Aorta (tissue), 5 donors: ENCODE data around the gene DEFB129. TPM values are rescaled to one million over a fixed set of nuclear protein-coding genes. Genes with fewer than 3 reads are reported as not detected.
"Not testable (repeated sequence)": the region's sequence is repeated elsewhere in the genome, so short reads cannot be mapped to it uniquely, and the experiment has no call there.

Source experiments
- ATAC-seq: fragments of 200-7000 bp; cut with Tn5 transposase; one replicate; pipeline ENCODE4 v1.9.1; 2022; ENCODE audit warnings: moderate library complexity; ENCODE audit not compliant: low FRiP score
- DNase-seq, 2 donors: peaks; one replicate each; pipeline ENCODE4 v3.0.0-alpha.2; 2020
- H3K27ac ChIP-seq, 2 donors: one replicate each; pipeline ENCODE4 v1.5.1; 2013; ENCODE audit warnings: low read length in 2 of 2, mild to moderate bottlenecking in 2 of 2, moderate library complexity in 2 of 2, control low read depth in 1 of 2, inconsistent platforms in 1 of 2, low read depth in 1 of 2
- H3K27me3 ChIP-seq, 2 donors: one replicate each; pipeline ENCODE4 v1.6.1; 2013; ENCODE audit warnings: control low read depth in 1 of 2, low read length in 1 of 2, mild to moderate bottlenecking in 1 of 2, moderate library complexity in 1 of 2; ENCODE audit not compliant: insufficient read depth in 2 of 2, control insufficient read depth in 1 of 2
- H3K36me3 ChIP-seq, 2 donors: one replicate each; pipeline ENCODE4 v1.6.1; 2013; ENCODE audit warnings: control low read depth in 1 of 2, low read length in 1 of 2, mild to moderate bottlenecking in 1 of 2; ENCODE audit not compliant: insufficient read depth in 2 of 2, control insufficient read depth in 1 of 2
- H3K4me1 ChIP-seq, 2 donors: one replicate each; pipeline ENCODE4 v1.6.1; 2013; ENCODE audit warnings: low read length in 2 of 2, control low read depth in 1 of 2, mild to moderate bottlenecking in 1 of 2, moderate library complexity in 1 of 2; ENCODE audit not compliant: insufficient read depth in 2 of 2, control insufficient read depth in 1 of 2
- H3K4me3 ChIP-seq, 2 donors: one replicate each; pipeline ENCODE4 v1.5.1; 2013; ENCODE audit warnings: low read length in 2 of 2, control low read depth in 1 of 2, mild to moderate bottlenecking in 1 of 2
- H3K9me3 ChIP-seq: one replicate; pipeline ENCODE4 v1.6.1; 2013; ENCODE audit warnings: mild to moderate bottlenecking, low read length; ENCODE audit not compliant: control insufficient read depth
- WGBS, 2 donors: extraction: QIAGEN DNeasy Blood & Tissue Kit; methylation state at CpG; one replicate each; pipeline ENCODE4 v1.1.7; 2013; 5-methylcytosine and 5-hydroxymethylcytosine counted together
- intact Hi-C, 2 donors: fragments of 100-400 bp; cut with DNase I; formaldehyde crosslinking; loops; one replicate each; pipeline versions ENCODE4 v1.14.2 to v1.15.0; 2022
- polyA plus RNA-seq, 2 donors: library from polyadenylated mRNA; stranded (reverse); fragments of 200-250 nt; gene quantifications; one replicate each; pipeline ENCODE4 v1.2.3, GENCODE V29; 2013
- total RNA-seq, 2 donors: library from RNA; stranded (reverse); fragmentation: NEBNext Ultra II Directional; extraction: Animal tissue kit (Norgen Biotek cat#: 25700); gene quantifications; one replicate each; pipeline ENCODE4 v1.2.1, GENCODE V29; 2021
- donor health status: healthy with polysubstance abuse.
- donor health status: Bipolar disorder and iron deficiency.
- donor health status: DM: no; HTN: no; CAD: no.
- donor health status: DM: no; HTN: no; CAD: no.
- donor health status: DM: yes; HTN: yes; CAD: no.

Gene DEFB129
- total and polyA plus RNA-seq, 4 donors: not detected

- Histone ChIP-seq H3K27ac (no peak overlapping the region), H3K27me3 (no peaks in the 10 kb centered on the region), H3K9me3 (no peaks in the 10 kb centered on the region), H3K4me1 (no peaks in the 10 kb centered on the region), H3K36me3 (no peaks in the 10 kb centered on the region), H3K4me3 (no peak overlapping the region)
- DNase-seq: no peak
- 65 to 68% methylated on average over 1 of the region's 1 CpG for WGBS, 2 donors
- intact Hi-C loops: no loop called here
- ATAC-seq: no peak
Measured at GRCh38 chr20:235891-236290, 8.8 kb downstream of the DEFB129 start.

- Histone ChIP-seq H3K36me3 (no peaks in the 10 kb centered on the region), H3K9me3 (no peaks in the 10 kb centered on the region), H3K4me1 (no peaks in the 10 kb centered on the region), H3K4me3 (no peak overlapping the region), H3K27me3 (no peaks in the 10 kb centered on the region), H3K27ac (no peak overlapping the region)
- ATAC-seq (no peak), DNase-seq (peak in 1 of 2 donors; percentile 53)
- 50 to 55% methylated on average over 4 of the region's 4 CpGs for WGBS, 2 donors
- intact Hi-C loops: no loop called here
Measured at GRCh38 chr20:237489-237888, 10.4 kb downstream of the DEFB129 start.

GRCh38 chr20:237929-238328 is 10.9 kb downstream of the DEFB129 start:
- ATAC-seq (no peak), DNase-seq (no peak)
- intact Hi-C loops: no loop called here
- Histone ChIP-seq H3K4me3 (no peak overlapping the region), H3K4me1 (no peaks in the 10 kb centered on the region), H3K36me3 (no peaks in the 10 kb centered on the region), H3K9me3 (no peaks in the 10 kb centered on the region), H3K27me3 (no peaks in the 10 kb centered on the region), H3K27ac (no peak overlapping the region)
- 75 to 78% methylated on average over 3 of the region's 3 CpGs for WGBS, 2 donors

GRCh38 chr20:242905-243304 is 15.8 kb downstream of the DEFB129 start:
- ATAC-seq (no peak), DNase-seq (no peak)
- Histone ChIP-seq H3K4me1 (no peaks in the 10 kb centered on the region), H3K27ac (no peak overlapping the region), H3K36me3 (no peaks in the 10 kb centered on the region), H3K27me3 (peaks cover 0 to 1% of the 10 kb centered on the region in 2 donors), H3K4me3 (no peak overlapping the region), H3K9me3 (peaks cover 3% of the 10 kb centered on the region)
- 88 to 89% methylated on average over 2 of the region's 2 CpGs for WGBS, 2 donors
- intact Hi-C loops: no loop called here

GRCh38 chr20:251354-251753 is 24.3 kb downstream of the DEFB129 start:
- no peak overlapping the region for H3K27ac ChIP-seq
- H3K4me3 ChIP-seq: no peak overlapping the region
- peaks cover 3% of the 10 kb centered on the region for H3K9me3 ChIP-seq
- WGBS, 2 donors: 15 to 24% methylated on average over 2 of the region's 2 CpGs
- intact Hi-C loops: no loop called here
- H3K36me3 ChIP-seq: no peaks in the 10 kb centered on the region
- ATAC-seq: no peak
- no peak for DNase-seq
- H3K27me3 ChIP-seq: peaks cover 0 to 1% of the 10 kb centered on the region in 2 donors
- H3K4me1 ChIP-seq: no peaks in the 10 kb centered on the region

GRCh38 chr20:252801-253200 is 25.7 kb downstream of the DEFB129 start:
- intact Hi-C loops: no loop called here
- WGBS, 2 donors: 66 to 75% methylated on average over 2 of the region's 2 CpGs
- Histone ChIP-seq H3K36me3 (no peaks in the 10 kb centered on the region), H3K9me3 (no peaks in the 10 kb centered on the region), H3K4me1 (no peaks in the 10 kb centered on the region), H3K4me3 (no peak overlapping the region), H3K27ac (no peak overlapping the region), H3K27me3 (no peaks in the 10 kb centered on the region)
- ATAC-seq (no peak), DNase-seq (no peak)

GRCh38 chr20:253447-253846 is 26.4 kb downstream of the DEFB129 start:
- H3K4me1 ChIP-seq, DNase-seq, ATAC-seq, H3K36me3 ChIP-seq, intact Hi-C loops, H3K4me3 ChIP-seq, H3K27me3 ChIP-seq, H3K9me3 ChIP-seq, H3K27ac ChIP-seq: not testable (repeated sequence)
- WGBS, 2 donors: 35 to 43% methylated on average over 6 of the region's 6 CpGs

GRCh38 chr20:257419-257818 is 30.4 kb downstream of the DEFB129 start, which contains the start of gene DEFB132:
TSS of gene DEFB132 (plus strand) at chr20:257724. CDS start at chr20:257779, 55 bp downstream.
- no peak within 1 kb of the TSS for H3K4me3 ChIP-seq
- H3K36me3 ChIP-seq: no peaks in the 10 kb centered on the region
- no peaks in the 10 kb centered on the region for H3K9me3 ChIP-seq
- H3K27ac ChIP-seq: no peak within 1 kb of the TSS
- WGBS, 2 donors: 43 to 58% methylated on average over 7 of the region's 7 CpGs
- H3K4me1 ChIP-seq: no peaks in the 10 kb centered on the region
- ATAC-seq: no peak
- peaks cover 0 to 2% of the 10 kb centered on the region in 2 donors for H3K27me3 ChIP-seq
- DNase-seq: no peak
- intact Hi-C loops: no loop called here

- H3K4me3 ChIP-seq: no peak overlapping the region
- H3K36me3 ChIP-seq: no peaks in the 10 kb centered on the region
- 50 to 60% methylated on average over 4 of the region's 4 CpGs for WGBS, 2 donors
- no peaks in the 10 kb centered on the region for H3K4me1 ChIP-seq
- H3K27ac ChIP-seq: no peak overlapping the region
- H3K9me3 ChIP-seq: no peaks in the 10 kb centered on the region
- no peak for DNase-seq
- peaks cover 0 to 2% of the 10 kb centered on the region in 2 donors for H3K27me3 ChIP-seq
- no peak for ATAC-seq
- intact Hi-C loops: no loop called here
Measured at GRCh38 chr20:258269-258858, 31.3 kb downstream of the DEFB129 start.
